Activated naive CD4-positive, alpha-beta T cell (primary cell): ENCODE results near the gene PPP3CB.

ENCODE experiments used
- DNase-seq, 4 experiments: peaks; one replicate each; lab custom pipeline; 2025; lab: John Stamatoyannopoulos, UW

The PPP3CB gene

DNA sequence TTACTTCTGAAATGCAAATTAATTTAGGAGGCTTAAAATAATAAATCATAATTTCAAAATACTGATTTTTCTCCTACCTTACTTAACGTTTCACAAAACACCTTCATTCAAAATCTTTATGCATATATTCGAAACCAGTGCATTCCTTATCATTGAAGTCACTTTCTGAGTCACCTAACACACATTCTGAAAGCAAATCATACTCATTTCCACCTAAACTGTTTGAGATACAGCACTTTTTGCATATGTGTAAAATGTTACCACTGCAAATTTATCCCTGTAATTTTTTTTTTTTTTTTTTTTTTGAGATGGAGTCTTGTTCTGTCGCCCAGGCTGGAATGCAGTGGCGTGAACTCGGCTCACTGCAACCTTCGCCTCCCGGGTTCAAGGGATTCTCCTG, 15.7 kb downstream of the PPP3CB start:
- no peak for DNase-seq

DNA sequence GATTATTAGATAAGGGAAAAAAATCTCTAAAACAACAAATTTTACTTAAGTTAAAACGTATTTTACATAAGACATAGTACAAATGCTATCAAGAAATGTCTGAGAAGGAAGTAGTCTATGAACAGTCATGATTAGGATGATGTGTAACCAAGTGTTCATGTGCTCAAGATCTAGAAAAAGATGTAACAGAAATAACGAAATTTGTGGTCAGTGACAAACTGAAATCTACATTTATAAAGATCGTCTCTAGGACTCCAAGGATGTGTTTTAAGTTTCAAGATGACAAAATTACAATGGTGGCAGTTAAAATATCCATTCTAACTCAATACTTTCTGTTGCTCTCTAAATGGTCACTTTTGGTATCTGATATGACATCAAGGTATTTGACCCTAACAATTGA, 17.2 kb downstream of the PPP3CB start:
- DNase-seq, result no peak

DNA sequence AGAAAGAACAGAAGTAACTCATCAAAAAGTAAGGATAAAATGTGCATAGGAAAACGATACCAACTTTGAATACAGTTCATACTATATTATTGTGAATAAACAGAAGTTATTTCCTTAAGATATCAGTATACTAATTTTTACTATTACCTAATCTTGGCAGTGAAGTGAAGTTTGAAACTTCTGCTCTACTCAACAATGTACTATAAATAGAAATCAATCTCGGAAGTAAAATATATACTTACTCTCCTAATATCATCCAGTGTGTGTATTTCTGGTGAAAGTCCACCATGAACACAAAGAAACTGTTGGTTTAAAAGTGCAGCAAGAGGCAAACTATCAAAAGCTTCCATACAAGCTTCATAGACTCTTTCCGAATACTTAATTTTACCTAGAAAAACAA, 24.6 kb downstream of the PPP3CB start:
- no peak for DNase-seq

DNA sequence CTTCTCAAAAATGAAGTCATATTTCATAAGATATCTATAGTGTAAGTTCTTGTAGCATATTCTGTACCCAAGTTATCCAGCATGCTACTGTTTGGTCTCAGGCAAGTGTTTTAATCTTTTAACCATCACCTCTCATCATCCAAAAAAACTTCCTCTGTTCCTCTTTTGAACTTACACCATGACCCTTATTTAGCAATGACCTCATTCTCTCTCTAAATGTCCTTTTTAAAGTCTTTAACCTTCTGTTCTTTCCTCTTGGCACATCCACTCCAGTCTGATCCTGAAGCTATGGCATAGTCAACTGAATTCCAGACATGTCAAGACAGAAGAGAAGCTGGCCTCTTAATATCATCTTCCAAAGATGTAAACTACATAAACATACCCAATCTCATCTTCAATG, 26.2 kb downstream of the PPP3CB start:
- no peak for DNase-seq

DNA sequence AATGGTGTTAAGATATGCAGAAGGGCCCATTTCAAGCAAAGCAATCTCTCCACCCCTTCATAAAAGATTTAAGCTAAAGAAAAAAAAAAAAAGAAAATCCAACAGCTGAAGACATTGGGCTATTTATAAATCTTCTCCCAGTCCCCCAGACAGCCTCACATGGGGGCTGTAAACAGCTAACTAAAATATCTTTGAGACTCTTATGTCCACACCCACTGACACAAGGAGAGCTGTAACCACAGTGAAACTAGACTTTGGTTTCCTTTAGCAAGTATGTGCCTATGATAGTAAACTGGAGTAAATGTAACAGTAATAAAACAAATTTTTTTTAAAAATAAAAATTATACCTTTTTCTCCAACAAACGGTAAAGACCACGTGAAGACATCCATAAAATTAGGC, 28.6 kb downstream of the PPP3CB start:
- no peak for DNase-seq

DNA sequence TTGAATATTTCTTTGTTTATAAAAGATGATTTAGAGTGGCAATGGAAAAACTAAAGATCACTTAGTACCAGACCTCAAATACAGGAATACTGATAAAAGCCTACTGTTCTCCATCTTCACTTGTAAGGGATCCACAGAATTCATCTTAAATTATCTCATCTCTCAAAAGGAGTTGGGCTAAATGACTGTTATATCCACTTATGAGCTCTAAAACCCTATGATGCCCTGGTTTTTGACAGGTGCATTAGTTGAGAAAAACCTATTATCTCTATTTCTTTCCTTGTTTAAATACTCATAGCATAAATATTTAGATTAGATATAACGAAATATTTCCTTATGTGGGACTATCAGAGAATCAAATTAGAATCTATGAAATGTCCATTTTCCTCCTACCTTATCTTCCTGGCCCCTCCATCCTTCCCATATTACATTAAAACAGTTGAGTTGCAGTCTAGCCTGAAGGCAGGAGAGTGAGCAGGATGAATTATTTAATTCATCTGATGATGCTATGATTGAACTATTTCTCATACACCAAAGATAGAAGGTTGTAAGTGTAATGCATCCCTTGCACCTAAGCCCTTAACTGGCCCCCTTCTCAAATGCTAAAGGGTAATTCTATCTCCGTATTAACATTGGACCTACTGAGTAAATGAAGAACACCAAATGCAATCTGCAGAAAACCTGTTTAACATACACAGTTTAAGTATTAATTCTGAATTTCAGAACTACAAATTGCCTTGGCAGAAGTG, 29.7 kb downstream of the PPP3CB start:
- DNase-seq, result no peak

DNA sequence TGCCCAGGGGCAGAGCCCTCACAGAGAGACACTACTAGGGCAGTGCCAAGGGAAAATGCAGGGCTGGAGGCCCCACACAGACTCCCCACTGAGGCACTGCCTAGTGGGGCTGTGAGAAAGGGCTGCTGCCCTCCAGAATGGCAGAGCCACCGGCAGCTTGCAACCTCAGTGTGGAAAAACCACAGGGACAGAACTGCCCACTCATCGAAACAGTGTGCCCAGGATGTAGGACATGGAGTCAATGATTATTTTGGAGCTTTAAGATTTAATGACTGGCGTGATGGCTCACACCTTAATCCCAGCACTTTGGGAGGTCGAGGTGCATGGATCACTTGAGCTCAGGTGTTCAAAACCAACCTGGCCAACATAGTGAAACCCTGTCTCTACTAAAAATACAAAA, 34.9 kb downstream of the PPP3CB start:
- no peak for DNase-seq

DNA sequence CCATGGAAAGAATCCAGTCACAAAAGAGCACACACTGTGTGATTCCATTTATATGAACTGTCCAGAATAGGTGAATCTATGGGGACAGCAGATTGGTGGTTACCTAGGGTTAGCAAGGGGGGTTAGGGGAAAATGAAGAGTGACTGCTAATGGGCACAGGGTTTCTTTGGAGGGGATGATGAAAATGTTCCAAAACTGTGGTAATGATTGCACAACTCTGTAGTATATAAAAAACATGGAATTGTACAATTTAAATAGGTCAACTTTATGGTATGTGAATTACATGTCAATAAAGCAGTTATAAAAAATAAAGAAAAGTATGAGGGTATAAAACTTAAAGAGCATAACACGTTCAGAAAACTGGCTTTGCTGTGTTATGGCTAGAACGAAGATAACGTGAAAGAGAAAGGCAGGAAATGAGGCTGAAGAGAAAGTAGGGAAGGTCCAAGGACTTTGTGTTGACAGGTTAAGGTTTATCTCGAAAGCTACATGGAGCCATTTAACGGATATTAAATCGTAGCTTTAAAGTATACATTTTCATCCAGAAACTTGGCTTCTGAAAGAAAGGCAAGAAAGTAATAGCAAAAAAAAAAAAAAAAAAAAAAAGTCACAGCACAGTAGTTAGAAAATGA, 36.0 kb downstream of the PPP3CB start:
- DNase-seq, result no peak

DNA sequence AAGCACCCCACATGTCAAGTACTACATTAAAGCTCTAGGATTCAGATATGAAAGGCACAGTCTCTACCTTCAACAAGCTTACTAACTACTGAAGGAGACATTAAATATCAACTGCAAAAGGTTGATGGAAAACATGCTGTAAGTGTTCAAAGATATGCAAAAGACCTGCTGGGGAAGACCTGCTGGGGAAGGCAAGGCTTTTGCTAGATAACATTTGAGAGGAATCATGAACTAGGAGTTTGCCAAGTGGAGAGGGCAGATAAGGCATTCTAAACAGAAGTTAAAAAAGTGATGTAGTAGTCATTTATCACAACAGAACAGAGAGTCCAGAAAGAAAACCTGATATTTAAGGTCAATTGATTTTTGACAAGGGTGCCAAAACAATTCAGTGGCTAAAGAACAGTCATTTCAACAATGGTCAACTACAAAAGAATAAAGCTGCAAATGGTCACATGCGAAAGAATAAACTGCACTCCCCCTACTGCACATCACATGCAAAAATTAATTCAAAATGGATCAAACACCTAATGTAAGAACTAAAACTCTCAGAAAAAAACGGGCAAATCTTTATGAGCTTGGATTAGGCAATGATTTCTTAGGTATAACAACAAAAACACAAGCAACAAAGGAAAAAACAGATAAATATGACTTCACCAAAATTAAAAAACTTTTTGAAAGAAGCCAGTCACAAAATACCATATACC, 39.5 kb downstream of the PPP3CB start:
- no peak for DNase-seq

DNA sequence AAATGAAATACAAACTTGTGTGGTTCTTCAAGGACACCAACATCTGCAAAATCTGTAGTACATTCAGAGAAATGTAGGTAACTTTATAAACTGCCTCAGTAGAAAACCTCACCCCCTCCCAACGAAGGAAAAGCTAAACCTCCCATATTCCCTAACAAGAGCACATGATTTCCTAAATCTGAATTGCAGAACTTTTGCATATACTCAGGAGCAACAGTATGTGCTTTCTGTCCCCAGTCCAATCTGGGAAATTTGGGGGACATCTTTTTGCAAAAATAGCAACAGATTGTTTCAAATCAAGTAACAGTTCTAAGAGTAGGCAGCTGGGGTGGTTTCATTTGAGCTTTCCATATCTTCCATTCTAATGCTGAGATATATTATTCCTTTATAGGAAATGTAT, 46.7 kb downstream of the PPP3CB start:
- DNase-seq, result no peak

DNA sequence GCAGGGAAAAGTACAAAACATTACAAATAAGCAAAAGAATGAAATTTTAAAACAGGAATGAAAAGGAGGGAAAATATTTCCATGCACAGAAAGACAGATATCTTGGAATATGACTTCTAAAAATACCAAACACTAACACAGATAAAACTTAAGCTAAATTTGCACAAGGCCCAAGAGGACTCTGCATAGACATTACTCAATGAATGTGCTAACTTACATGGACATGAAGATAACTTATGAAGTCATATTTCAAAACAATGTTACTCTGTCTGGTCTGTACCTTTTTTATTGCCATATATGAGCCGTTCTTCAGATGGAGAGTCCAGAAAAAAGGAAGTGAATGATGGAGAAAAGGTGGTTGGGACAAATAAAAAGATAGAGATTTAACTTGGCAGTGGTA, 47.4 kb downstream of the PPP3CB start:
- no peak for DNase-seq

DNA sequence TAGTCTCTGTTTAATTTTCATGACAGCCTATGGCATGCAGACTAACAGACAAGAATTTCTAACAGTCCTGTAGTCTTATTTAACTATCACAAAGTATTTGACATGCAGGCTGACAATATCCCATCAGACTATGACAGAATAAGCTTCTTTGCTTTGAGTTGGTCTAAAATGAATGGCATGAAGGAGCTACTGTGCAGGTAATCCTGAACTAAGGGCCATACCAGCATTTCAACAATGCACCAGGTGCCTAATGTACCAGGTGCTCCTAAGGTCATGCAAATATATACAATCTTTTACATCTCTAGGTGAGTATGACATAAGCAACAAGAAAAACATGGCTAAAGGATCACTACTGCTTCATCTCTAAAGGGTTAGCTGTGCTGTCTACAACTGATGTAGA, 48.9 kb downstream of the PPP3CB start:
- no peak for DNase-seq

DNA sequence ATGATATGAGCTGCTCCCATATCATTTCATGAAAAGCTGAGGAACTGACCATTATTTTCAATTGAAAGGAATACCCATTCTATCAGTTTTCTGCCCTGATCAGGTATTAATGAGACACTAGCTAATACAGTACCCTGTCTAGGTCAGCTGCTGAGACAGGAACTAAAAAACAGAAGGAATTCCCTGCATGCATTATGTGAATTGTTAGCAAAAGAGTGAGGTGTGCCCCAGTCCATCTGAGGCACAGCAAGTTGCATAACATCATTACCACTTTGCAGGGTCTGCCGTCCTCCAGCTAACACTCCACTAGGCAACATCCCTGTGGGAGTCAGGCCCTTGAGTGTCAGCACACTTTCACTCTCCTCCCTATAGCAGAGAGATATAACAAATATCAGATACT, 51.4 kb downstream of the PPP3CB start:
- DNase-seq, result no peak

DNA sequence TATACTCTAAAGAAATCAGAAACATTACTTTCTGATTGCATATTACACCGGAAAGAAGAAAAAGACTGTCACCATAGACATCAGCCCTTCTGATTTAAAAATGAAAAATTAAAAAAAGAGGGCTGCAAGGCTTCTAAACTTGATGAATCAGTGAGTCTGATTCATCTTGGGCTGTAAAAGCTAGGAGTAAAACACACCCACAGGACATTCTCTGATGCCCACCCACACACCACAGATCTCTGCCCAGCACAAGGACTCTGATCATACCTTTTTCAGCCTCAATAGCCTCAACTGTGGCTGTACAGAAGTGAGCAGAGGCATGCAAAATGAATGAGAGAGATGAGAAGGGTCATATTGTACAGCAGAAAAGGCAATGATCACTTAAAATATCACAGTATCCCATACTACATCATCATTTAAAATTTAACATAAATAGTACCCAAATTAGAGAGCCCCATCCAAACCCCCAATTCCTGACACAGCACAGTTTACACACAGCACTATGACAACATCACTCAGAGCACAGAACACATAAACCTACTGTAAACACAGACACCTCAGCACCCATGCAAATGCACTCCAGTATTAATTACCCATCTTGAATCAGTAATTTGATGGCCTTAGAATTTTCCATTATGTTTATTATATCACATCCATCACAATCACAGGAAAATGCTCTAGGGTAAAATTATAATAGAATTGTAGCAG, 56.1 kb downstream of the PPP3CB start:
- no peak for DNase-seq

DNA sequence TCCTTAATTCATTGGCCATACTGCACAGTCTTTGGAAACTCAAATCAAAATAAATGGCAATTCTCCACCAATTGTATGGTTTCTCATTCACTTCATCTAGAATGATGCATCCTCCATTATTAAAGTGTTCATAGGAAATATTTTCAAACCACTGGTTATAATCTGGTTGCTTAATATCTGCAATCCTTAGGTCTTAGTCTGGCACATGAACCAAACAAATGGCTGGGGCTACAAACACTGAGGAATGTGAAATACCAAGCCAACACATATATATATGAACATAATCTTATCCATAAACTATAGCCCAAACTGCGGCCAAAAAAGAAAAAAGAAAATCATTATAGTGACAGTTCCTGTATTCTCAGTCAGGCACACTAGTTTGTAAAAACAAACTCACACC, 56.8 kb downstream of the PPP3CB start:
- DNase-seq, result no peak

DNA sequence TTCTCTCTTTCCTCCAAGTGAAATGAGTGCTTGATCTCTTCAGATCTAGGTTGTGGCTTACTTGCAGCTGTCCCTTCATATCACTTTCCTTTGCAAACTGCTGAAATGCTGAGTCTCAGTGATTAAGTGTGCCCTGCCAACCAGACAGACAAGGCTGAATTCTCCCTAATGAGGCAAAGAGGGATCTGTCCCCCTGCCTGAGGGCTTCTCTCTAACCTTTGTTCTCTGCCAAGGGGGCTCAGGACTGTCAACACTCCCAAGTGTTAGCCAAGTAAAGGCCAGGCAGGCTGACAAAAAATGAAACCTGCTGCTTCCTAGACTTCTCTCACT, 62.3 kb downstream of the PPP3CB start, which contains the start of gene MSS51:
MSS51 (minus strand) TSS at position 24 of the 330 bp plus-strand sequence. CDS start 5,277 bp downstream, outside the sequence.
- DNase-seq, result no peak

DNA sequence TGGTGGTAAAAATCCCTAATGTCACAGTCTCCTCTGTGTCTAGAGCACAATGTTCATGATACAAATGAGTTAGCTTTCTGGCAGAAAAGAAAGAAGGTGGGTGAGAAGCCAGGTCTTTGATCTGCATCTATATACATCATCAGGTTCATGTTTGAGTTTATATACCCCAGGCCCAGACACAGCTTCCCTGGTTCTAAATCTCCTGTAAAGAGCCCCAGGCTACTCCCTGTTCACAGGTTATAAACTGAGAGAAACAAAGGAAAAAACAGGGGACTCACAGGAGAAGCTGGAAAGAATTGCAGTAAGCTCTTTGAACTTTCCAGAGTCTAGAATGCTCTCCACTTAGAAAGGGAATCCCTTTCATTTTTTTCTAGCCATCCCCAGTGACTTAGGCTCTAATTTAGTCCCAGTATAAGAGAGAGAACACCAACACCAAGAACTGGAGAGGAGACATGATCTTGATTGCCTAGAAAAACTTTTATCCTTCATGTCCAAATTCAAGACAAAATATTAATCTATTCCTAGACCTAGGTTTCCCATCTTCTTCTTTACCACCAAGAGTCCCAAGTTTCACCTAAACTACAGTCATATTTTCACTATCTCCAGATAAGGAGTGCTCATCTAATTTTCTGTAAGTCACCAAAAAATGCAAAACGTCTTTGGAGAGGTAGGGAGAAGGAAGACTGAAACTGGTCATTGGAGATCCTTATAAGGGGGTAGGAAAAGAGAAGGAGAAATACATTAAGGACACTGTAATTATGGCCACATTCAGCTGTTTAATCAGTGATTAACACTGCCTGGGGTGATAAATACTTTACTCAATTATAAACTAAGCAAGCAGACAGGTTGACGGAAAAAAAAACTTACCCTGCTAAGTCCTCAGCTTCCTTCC, 62.9 kb downstream of the PPP3CB start:
- DNase-seq, result no peak

DNA sequence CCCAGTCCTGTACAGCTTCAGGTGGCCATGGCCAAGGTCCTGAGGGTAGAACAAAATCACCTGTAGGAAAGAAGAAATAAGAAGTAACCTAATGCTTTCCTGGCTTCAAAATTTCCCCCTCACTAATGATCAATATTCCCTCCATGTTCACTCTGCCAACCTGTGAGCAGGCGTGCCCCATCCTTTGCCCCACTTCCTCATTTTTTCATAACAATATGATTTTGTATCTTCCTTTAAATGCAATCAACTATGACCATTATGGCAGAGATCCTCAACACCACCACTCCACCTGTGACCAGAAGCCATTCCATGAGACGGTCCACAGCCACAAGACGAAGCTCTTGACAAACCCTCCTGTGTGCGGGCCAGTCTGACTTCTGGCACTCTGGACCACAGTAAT, 69.5 kb downstream of the PPP3CB start:
- no peak for DNase-seq

DNA sequence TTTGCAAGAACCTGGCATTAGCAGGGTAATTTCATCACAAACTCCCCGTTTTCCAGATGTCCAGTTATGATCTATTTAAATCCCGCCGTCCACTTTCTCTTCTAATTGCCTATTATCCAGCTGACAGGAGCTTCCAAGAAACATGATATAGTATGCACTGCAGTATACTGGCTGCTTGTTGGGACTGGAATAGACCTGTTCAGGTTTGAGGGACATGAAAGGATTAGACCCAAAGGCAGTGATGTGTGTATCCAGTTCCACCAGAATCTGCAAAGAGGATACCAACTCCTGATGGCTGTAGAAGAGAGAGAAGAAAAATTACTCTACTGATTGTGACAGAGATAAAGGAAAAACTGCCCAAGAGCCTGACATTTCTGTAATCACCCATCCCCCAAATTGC, 71.3 kb downstream of the PPP3CB start:
- no peak for DNase-seq

DNA sequence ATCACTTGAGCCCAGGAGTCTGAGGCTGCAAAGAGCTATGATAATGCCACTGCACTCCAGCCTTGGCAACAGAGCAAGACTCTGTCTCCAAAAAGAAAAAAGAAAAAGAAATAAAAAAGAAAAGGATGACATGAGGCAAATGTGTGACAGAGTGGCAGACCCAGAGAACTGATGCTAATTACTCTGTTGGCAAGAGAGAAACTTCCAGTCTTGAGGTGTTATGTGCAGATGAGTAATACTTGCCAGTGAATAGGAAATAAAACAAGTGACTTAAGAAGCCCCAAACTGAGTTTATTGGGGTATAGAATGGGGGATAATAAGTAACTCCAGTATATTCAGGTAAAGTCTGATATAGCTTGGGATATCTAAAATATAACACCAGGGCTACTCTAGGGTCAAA, 72.5 kb downstream of the PPP3CB start:
- DNase-seq, result no peak

DNA sequence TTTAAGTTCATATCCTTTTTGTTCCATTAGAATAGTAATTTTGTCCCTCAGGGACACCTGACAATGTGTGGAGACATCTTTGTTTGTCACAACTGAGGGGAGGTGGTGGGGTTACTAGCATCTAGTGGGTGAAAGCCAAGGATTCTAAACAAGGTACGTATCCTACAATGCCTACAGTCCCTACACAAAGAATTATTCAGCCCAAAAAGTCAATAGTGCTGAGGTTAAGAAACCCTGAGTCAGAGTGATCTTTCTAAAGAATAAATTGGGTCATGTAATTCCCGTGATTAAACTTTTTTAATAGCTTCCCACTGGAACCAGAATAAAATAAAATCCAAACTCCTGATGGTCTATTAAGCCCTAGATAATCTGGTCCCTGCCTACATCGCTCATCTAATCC, 79.3 kb downstream of the PPP3CB start:
- DNase-seq, result no peak
